Thymus (tissue), 14 donors: ENCODE measurements around the gene CNTRL. TPM values are rescaled to one million over a fixed set of nuclear protein-coding genes. Genes with fewer than 3 reads are reported as not detected.
"Not testable (repeated sequence)": the region's sequence is repeated elsewhere in the genome, so short reads cannot be mapped to it uniquely, and the experiment has no call there.

ENCODE experiments used
- DNase-seq, 9 donors: peaks; one replicate each; pipeline ENCODE4 v3.0.0-alpha.2; 2013; ENCODE audit warnings: low spot score in 9 of 9, low read depth in 6 of 9, missing footprints in 1 of 9
- H3K27ac ChIP-seq, 2 donors: one replicate each; pipeline ENCODE4 v1.5.1; 2013; ENCODE audit warnings: control low read depth in 1 of 2, low read depth in 1 of 2, low read length in 1 of 2, mild to moderate bottlenecking in 1 of 2, moderate library complexity in 1 of 2
- H3K27me3 ChIP-seq, 2 donors: one replicate each; pipeline ENCODE4 v1.5.1; 2013; ENCODE audit warnings: low read length in 1 of 2; ENCODE audit not compliant: control insufficient read depth in 2 of 2, insufficient read depth in 1 of 2
- H3K36me3 ChIP-seq, 2 donors: one replicate each; pipeline ENCODE4 v1.5.1; 2013; ENCODE audit warnings: low read length in 1 of 2, mild to moderate bottlenecking in 1 of 2, moderate library complexity in 1 of 2; ENCODE audit not compliant: control insufficient read depth in 2 of 2, insufficient read depth in 2 of 2
- H3K4me1 ChIP-seq, 2 donors: one replicate each; pipeline ENCODE4 v1.5.1; 2013; ENCODE audit warnings: low read length in 2 of 2; ENCODE audit not compliant: control insufficient read depth in 2 of 2, insufficient read depth in 2 of 2
- H3K4me3 ChIP-seq, 2 donors: one replicate each; pipeline ENCODE4 v1.5.1; 2013; ENCODE audit warnings: low read length in 2 of 2, control low read depth in 1 of 2, mild to moderate bottlenecking in 1 of 2
- H3K9me3 ChIP-seq, 2 donors: one replicate each; pipeline ENCODE4 v1.5.1; 2013; ENCODE audit warnings: low read length in 1 of 2, mild to moderate bottlenecking in 1 of 2; ENCODE audit not compliant: control insufficient read depth in 2 of 2, insufficient read depth in 1 of 2
- WGBS: extraction: QIAGEN DNeasy Blood & Tissue Kit; methylation state at CpG from one replicate; pipeline ENCODE4 v1.1.7; 2013; 5-methylcytosine and 5-hydroxymethylcytosine counted together
- long read RNA-seq, 10 donors: transcript quantifications; one replicate each; lab custom pipeline, GENCODE V29; 2026
- polyA plus RNA-seq: library from polyadenylated mRNA; stranded (reverse); fragments of 200-250 nt; gene quantifications from one replicate; pipeline ENCODE4 v1.2.3, GENCODE V29; 2013
- total RNA-seq: library from RNA; stranded (reverse); fragments of 120-200 nt; gene quantifications from one replicate; pipeline ENCODE4 v1.2.4, GENCODE V29; 2013
- donor health status: healthy.

The CNTRL gene, protein sequence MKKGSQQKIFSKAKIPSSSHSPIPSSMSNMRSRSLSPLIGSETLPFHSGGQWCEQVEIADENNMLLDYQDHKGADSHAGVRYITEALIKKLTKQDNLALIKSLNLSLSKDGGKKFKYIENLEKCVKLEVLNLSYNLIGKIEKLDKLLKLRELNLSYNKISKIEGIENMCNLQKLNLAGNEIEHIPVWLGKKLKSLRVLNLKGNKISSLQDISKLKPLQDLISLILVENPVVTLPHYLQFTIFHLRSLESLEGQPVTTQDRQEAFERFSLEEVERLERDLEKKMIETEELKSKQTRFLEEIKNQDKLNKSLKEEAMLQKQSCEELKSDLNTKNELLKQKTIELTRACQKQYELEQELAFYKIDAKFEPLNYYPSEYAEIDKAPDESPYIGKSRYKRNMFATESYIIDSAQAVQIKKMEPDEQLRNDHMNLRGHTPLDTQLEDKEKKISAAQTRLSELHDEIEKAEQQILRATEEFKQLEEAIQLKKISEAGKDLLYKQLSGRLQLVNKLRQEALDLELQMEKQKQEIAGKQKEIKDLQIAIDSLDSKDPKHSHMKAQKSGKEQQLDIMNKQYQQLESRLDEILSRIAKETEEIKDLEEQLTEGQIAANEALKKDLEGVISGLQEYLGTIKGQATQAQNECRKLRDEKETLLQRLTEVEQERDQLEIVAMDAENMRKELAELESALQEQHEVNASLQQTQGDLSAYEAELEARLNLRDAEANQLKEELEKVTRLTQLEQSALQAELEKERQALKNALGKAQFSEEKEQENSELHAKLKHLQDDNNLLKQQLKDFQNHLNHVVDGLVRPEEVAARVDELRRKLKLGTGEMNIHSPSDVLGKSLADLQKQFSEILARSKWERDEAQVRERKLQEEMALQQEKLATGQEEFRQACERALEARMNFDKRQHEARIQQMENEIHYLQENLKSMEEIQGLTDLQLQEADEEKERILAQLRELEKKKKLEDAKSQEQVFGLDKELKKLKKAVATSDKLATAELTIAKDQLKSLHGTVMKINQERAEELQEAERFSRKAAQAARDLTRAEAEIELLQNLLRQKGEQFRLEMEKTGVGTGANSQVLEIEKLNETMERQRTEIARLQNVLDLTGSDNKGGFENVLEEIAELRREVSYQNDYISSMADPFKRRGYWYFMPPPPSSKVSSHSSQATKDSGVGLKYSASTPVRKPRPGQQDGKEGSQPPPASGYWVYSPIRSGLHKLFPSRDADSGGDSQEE (N-terminal part only)
- total RNA-seq (39.4 TPM), polyA plus RNA-seq (24.1 TPM)
- long read RNA-seq, donor 1: 0 reads
- long read RNA-seq, donor 2: 0 reads
- long read RNA-seq, donor 3, partial matches to known transcripts: 10 of 10 reads
- long read RNA-seq, donor 3, other reads (novel, unspliced or antisense): 0 of 10 reads
- long read RNA-seq, donor 4: 0 reads
- long read RNA-seq, donor 5, partial matches to known transcripts: 35 of 94 reads
- long read RNA-seq, donor 5, other reads (novel, unspliced or antisense): 58 of 94 reads
- long read RNA-seq, donor 6: 0 reads
- long read RNA-seq, donor 7, partial matches to known transcripts: 0 of 1 reads
- long read RNA-seq, donor 7, other reads (novel, unspliced or antisense): 0 of 1 reads
- long read RNA-seq, donor 8: 0 reads
- long read RNA-seq, donor 9: 0 reads
- long read RNA-seq, donor 10, partial matches to known transcripts: 6 of 6 reads
- long read RNA-seq, donor 10, other reads (novel, unspliced or antisense): 0 of 6 reads

DNA sequence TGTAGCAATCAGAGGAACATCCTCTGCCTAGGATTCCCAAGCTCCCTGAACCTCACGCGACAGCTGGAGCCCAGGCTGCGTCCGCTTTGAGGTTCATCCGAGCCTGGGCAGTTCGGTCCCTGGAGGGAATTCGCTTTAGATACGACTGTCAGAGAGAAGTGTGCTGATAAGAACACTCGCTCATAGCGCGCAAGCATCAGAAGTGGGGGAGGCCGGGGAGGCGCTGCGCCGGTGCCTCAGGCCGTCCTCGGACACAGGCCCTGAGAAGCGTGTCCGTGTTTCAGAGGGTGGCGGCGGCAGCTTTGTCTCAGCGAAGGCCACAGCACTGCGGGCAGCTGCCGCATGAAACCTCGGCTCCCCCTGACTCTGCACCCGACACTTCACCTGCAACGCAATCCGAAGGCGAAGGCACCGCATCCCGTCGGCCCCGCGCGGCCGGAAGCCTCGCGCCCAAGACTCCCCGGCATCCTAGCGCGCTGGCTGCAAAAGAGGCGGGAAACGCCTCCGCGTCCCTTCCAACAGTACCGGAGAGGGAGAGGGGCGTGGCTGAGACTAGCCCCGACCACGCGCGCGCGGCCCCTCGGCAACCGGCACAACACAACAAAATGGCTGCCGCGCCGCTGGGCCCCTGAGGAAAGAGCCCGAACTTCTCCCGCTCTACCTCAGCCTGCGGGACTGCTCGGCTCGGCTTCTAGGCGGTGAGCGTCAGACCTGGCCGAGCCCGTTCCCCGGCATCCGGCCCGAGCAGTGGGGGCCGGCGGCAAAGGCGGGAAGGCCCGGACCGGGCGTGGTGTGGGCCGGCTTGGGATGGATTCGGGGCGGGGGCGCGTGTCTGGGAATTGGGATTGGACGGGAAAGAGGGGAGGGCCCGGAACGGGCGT, at the start of gene CNTRL:
TSS of gene CNTRL (plus strand) at position 586 of the 881 bp plus-strand sequence. CDS start 13,372 bp downstream, outside the sequence.
- under 1% methylated on average over 85 of the region's 85 CpGs for WGBS

DNA sequence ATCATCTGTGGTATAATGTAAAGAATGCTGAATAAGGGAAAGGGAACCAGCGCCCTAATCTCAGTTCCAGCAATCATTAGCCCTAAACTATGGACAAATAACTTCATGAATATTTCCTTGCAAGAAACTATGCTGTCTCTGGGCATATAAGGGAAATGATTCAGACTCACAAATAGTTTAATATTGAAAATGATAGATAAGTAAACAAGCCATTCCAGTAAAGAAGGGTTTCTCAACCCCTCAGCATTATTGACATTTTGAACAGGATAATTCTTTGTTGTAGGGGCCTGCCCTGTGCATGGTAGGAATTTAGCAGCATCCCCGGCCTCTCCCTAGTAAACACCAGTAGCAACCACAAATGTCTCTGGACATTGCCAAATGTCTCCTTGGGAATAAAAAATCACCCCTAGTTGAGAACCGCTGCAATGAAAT, 48.5 kb upstream of the CNTRL start:
- H3K9me3 ChIP-seq: no peaks in the 10 kb centered on the region
- H3K4me3 ChIP-seq: no peak overlapping the region
- no peak overlapping the region for H3K27ac ChIP-seq
- WGBS: 98% methylated on average over 3 of the region's 3 CpGs
- DNase-seq: no peak
- no peaks in the 10 kb centered on the region for H3K4me1 ChIP-seq
- no peaks in the 10 kb centered on the region for H3K36me3 ChIP-seq
- H3K27me3 ChIP-seq: no peaks in the 10 kb centered on the region

More for the DNA sequence above, at the start of gene CNTRL:
- peak within 1 kb of the TSS; percentile 80 to 98 for H3K4me3 ChIP-seq
- H3K27ac ChIP-seq: peak within 1 kb of the TSS; percentile 73 to 92
- peaks cover 0 to 4% of the 10 kb centered on the region in 2 donors for H3K36me3 ChIP-seq
- peaks cover 8 to 27% of the 10 kb centered on the region in 2 donors for H3K4me1 ChIP-seq
- peak; percentile 50 to 90 (median 72) for DNase-seq
- H3K27me3 ChIP-seq: no peaks in the 10 kb centered on the region
- no peaks in the 10 kb centered on the region for H3K9me3 ChIP-seq

GRCh38 chr9:121026768-121027167, 48.0 kb upstream of the CNTRL start:
- Histone ChIP-seq H3K9me3 (no peaks in the 10 kb centered on the region), H3K27ac (no peak overlapping the region), H3K27me3 (no peaks in the 10 kb centered on the region), H3K4me3 (no peak overlapping the region), H3K4me1 (no peaks in the 10 kb centered on the region), H3K36me3 (no peaks in the 10 kb centered on the region)
- DNase-seq: no peak

GRCh38 chr9:121028285-121028684, 46.5 kb upstream of the CNTRL start:
- 89% methylated on average over 4 of the region's 4 CpGs for WGBS
- not testable (repeated sequence) for H3K36me3 ChIP-seq, DNase-seq, H3K27ac ChIP-seq, H3K4me1 ChIP-seq, H3K9me3 ChIP-seq, H3K27me3 ChIP-seq, H3K4me3 ChIP-seq

DNA sequence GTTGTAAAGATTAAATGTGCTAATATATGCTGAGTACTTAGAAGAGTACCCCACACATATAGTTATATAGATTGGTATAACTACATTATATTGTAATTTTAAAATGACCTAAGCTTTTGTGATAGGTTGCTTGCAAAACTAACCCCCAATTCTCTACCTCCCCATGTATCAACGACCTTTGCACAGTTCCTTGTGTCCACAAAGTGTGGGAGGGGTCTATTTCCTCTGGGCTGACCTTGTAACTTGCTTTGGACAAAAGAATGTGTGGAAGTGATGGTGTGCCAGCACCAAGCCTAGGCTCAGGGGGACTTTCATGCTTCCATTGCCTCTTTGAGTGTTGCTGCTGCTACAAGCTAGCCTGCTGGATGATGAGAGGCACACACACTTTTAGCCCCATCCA, 45.3 kb upstream of the CNTRL start:
- Histone ChIP-seq H3K36me3 (no peaks in the 10 kb centered on the region), H3K9me3 (no peaks in the 10 kb centered on the region), H3K4me1 (no peaks in the 10 kb centered on the region), H3K27ac (no peak overlapping the region), H3K27me3 (no peaks in the 10 kb centered on the region), H3K4me3 (no peak overlapping the region)
- DNase-seq: no peak
- 89% methylated on average over 1 of the region's 1 CpG for WGBS

DNA sequence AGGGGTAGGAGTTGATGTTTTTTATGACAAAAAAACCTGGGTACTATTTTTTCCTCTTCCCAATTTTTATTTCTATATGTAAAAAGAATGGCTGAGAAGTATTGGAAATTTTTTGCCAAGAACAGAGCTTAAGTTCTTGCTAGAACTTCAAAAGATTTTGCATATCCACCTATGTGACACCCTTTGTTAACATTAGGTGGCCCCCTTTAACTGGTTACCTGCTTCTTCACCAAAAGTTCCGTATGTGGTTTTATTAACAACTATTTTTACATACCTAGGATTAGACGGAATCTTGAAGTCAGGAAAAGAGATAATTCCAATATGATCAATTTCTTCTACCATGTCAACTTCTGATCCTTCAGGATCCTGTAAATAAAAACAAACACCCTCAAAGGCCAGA, 40.2 kb upstream of the CNTRL start:
- H3K4me1 ChIP-seq: no peaks in the 10 kb centered on the region
- H3K27me3 ChIP-seq: no peaks in the 10 kb centered on the region
- no peak overlapping the region for H3K4me3 ChIP-seq
- WGBS: 95% methylated on average over 2 of the region's 2 CpGs
- H3K36me3 ChIP-seq: no peaks in the 10 kb centered on the region
- DNase-seq: no peak
- H3K9me3 ChIP-seq: no peaks in the 10 kb centered on the region
- H3K27ac ChIP-seq: no peak overlapping the region

- DNase-seq, H3K4me3 ChIP-seq, H3K9me3 ChIP-seq, H3K27ac ChIP-seq, H3K27me3 ChIP-seq, H3K36me3 ChIP-seq, H3K4me1 ChIP-seq: not testable (repeated sequence)
Observed at GRCh38 chr9:121035717-121036116, 39.0 kb upstream of the CNTRL start.

- Histone ChIP-seq H3K9me3 (no peaks in the 10 kb centered on the region), H3K36me3 (no peaks in the 10 kb centered on the region), H3K4me3 (no peak overlapping the region), H3K4me1 (no peaks in the 10 kb centered on the region), H3K27me3 (no peaks in the 10 kb centered on the region), H3K27ac (no peak overlapping the region)
- DNase-seq: no peak
- WGBS: 96% methylated on average over 2 of the region's 2 CpGs
Observed at GRCh38 chr9:121038362-121038761, 36.4 kb upstream of the CNTRL start.
